Loucy (cell line): Measurements from ENCODE around the gene HDGF.

ENCODE experiments used
- H2AFZ ChIP-seq: fragments of 200-600 bp; sonication (generic); 2 replicates; pipeline ENCODE4 v1.6.0; 2016; ENCODE audit warnings: antibody characterized with exemption, mild to moderate bottlenecking, low read length, moderate library complexity
- H3F3A ChIP-seq: fragments of 200-600 bp; 2 replicates; pipeline ENCODE4 v1.6.0; 2016; ENCODE audit warnings: antibody characterized with exemption, low read depth, mild to moderate bottlenecking
- H3K27me3 ChIP-seq: fragments of 200-600 bp; sonication (generic); 2 replicates; pipeline ENCODE4 v1.6.1; 2014; ENCODE audit warnings: low read length, mild to moderate bottlenecking; ENCODE audit not compliant: insufficient read depth, poor library complexity, severe bottlenecking
- H3K36me3 ChIP-seq: fragments of 200-600 bp; sonication (generic); 2 replicates; pipeline ENCODE4 v1.6.1; 2016; ENCODE audit warnings: low read length; ENCODE audit not compliant: insufficient read depth
- H3K4me1 ChIP-seq: fragments of 200-600 bp; sonication (generic); 2 replicates; pipeline ENCODE4 v1.5.1; 2014; ENCODE audit warnings: low read length, mild to moderate bottlenecking; ENCODE audit not compliant: insufficient read depth, poor library complexity, severe bottlenecking
- H3K4me2 ChIP-seq: fragments of 200-600 bp; sonication (generic); 2 replicates; pipeline ENCODE4 v1.6.0; 2014; ENCODE audit warnings: antibody characterized with exemption, low read length, low read depth, mild to moderate bottlenecking; ENCODE audit not compliant: poor library complexity, severe bottlenecking
- H3K4me3 ChIP-seq: fragments of 200-600 bp; sonication (generic); 2 replicates; pipeline ENCODE4 v1.5.1; 2014; ENCODE audit warnings: low read length, mild to moderate bottlenecking, mixed read lengths; ENCODE audit not compliant: poor library complexity, severe bottlenecking
- H3K79me2 ChIP-seq: fragments of 200-600 bp; sonication (generic); 2 replicates; pipeline ENCODE4 v1.6.1; 2014; ENCODE audit warnings: low read length; ENCODE audit not compliant: insufficient read depth
- H3K9ac ChIP-seq: fragments of 200-600 bp; sonication (generic); 2 replicates; pipeline ENCODE4 v1.6.0; 2014; ENCODE audit warnings: mild to moderate bottlenecking, low read depth, low read length, moderate library complexity; ENCODE audit not compliant: poor library complexity, severe bottlenecking
- H3K9me2 ChIP-seq: fragments of 200-600 bp; sonication (generic); replicated peaks from 2 replicates; pipeline ENCODE4 v1.6.1; 2016; ENCODE audit warnings: low read depth, low read length, mixed read lengths
- H3K9me3 ChIP-seq: fragments of 200-600 bp; sonication (generic); 2 replicates; pipeline ENCODE4 v1.6.1; 2014; ENCODE audit warnings: mild to moderate bottlenecking, antibody characterized with exemption, low read length, low read depth; ENCODE audit not compliant: insufficient read depth
- H4K20me1 ChIP-seq: fragments of 200-600 bp; sonication (generic); 2 replicates; pipeline ENCODE4 v1.6.0; 2014; ENCODE audit warnings: antibody characterized with exemption, low read length, mild to moderate bottlenecking; ENCODE audit not compliant: insufficient read depth, poor library complexity, severe bottlenecking
- CTCF ChIP-seq: fragments of 200-600 bp; sonication (generic); conservative IDR thresholded peaks from 2 replicates; pipeline ENCODE4 v1.5.1; 2014; ENCODE audit warnings: mild to moderate bottlenecking, antibody characterized with exemption, low read length
- EZH2phosphoT487 ChIP-seq: fragments of 200-600 bp; IDR thresholded peaks from 2 replicates; pipeline ENCODE4 v1.6.1; 2018; ENCODE audit warnings: antibody characterized with exemption, mild to moderate bottlenecking, moderate library complexity, borderline replicate concordance

Gene HDGF

GRCh38 chr1:156772728-156773497 is 21.4 kb upstream of the HDGF start:
- Histone ChIP-seq H3K4me2 (peak overlapping the region; percentile 95), H3K79me2 (peaks cover 97% of the 10 kb centered on the region), H2AFZ (no peak overlapping the region), H3K27me3 (no peaks in the 10 kb centered on the region), H3K9me3 (no peaks in the 10 kb centered on the region), H4K20me1 (peaks cover 81% of the 10 kb centered on the region), H3K36me3 (no peaks in the 10 kb centered on the region), H3K9ac (peak overlapping the region; percentile 37), H3K9me2 (no peaks in the 10 kb centered on the region), H3K4me3 (peak overlapping the region; percentile 55), H3K4me1 (peaks cover 71% of the 10 kb centered on the region), H3F3A (no peaks in the 10 kb centered on the region)
- no peak for TF ChIP-seq CTCF
- no peak for TF ChIP-seq EZH2phosphoT487

- peaks cover 77% of the 10 kb centered on the region for H4K20me1 ChIP-seq
- peak overlapping the region; percentile 37 for H3K9ac ChIP-seq
- no peaks in the 10 kb centered on the region for H3K36me3 ChIP-seq
- no peaks in the 10 kb centered on the region for H3K27me3 ChIP-seq
- H3K9me3 ChIP-seq, result no peaks in the 10 kb centered on the region
- H3K9me2 ChIP-seq, result no peaks in the 10 kb centered on the region
- peak overlapping the region; percentile 95 for H3K4me2 ChIP-seq
- no peak overlapping the region for H2AFZ ChIP-seq
- peak overlapping the region; percentile 55 for H3K4me3 ChIP-seq
- peaks cover 64% of the 10 kb centered on the region for H3K4me1 ChIP-seq
- H3K79me2 ChIP-seq, result peaks cover 95% of the 10 kb centered on the region
- H3F3A ChIP-seq, result no peaks in the 10 kb centered on the region
- TF ChIP-seq CTCF (peak; percentile 21), EZH2phosphoT487 (no peak)
Observed at GRCh38 chr1:156772222-156772621, 20.7 kb upstream of the HDGF start.

- peaks cover 54% of the 10 kb centered on the region for H4K20me1 ChIP-seq
Observed at GRCh38 chr1:156768610-156769295, 17.3 kb upstream of the HDGF start.

More at GRCh38 chr1:156768610-156769295, 17.3 kb upstream of the HDGF start:
- Histone ChIP-seq H3K9ac (peak overlapping the region; percentile 94), H3K27me3 (no peaks in the 10 kb centered on the region), H2AFZ (no peak overlapping the region), H3K79me2 (peaks cover 73% of the 10 kb centered on the region), H3K4me1 (peaks cover 57% of the 10 kb centered on the region), H3K36me3 (no peaks in the 10 kb centered on the region), H3F3A (no peaks in the 10 kb centered on the region), H3K9me2 (no peaks in the 10 kb centered on the region), H3K4me2 (peak overlapping the region; percentile 95), H3K4me3 (peak overlapping the region; percentile 78), H3K9me3 (no peaks in the 10 kb centered on the region)
- TF ChIP-seq CTCF, result no peak
- TF ChIP-seq EZH2phosphoT487, result no peak
